ENCODE data around the gene PPM1J.
"Not testable (repeated sequence)": the region's sequence is repeated elsewhere in the genome, so short reads cannot be mapped to it uniquely, and the experiment has no call there.

PPM1J gene

GRCh38 chr1:112735752-112736151 lies 20.6 kb upstream of the PPM1J start:
- TF ChIP-seq CTCF (IDR thresholded peaks at IDR 0.05) = no peak
- no peak overlapping the region for H3K27ac ChIP-seq

GRCh38 chr1:112731451-112731850 lies 16.3 kb upstream of the PPM1J start:
- no peak for TF ChIP-seq CTCF (IDR thresholded peaks at IDR 0.05)
- H3K27me3 ChIP-seq = peaks cover 25% of the 10 kb centered on the region
- no peaks in the 10 kb centered on the region for H3K4me1 ChIP-seq (ENCODE audit: control insufficient read depth in 1 of 2, insufficient read depth in 1 of 2, low read depth in 1 of 2, low read length in 1 of 2)

More at GRCh38 chr1:112735752-112736151, 20.6 kb upstream of the PPM1J start:
- no peaks in the 10 kb centered on the region for H3K36me3 ChIP-seq
- no peaks in the 10 kb centered on the region for H3K9me3 ChIP-seq
- H3K4me1 ChIP-seq (ENCODE audit: control insufficient read depth in 1 of 2, insufficient read depth in 1 of 2, low read depth in 1 of 2, low read length in 1 of 2) = no peaks in the 10 kb centered on the region
- H3K27me3 ChIP-seq = peaks cover 68% of the 10 kb centered on the region
- H3K4me3 ChIP-seq (ENCODE audit: low read depth in 1 of 2, low read length in 1 of 2) = no peak overlapping the region

GRCh38 chr1:112729909-112730308 lies 14.8 kb upstream of the PPM1J start:
- TF ChIP-seq CTCF (IDR thresholded peaks at IDR 0.05) = no peak
- Histone ChIP-seq H3K36me3 (no peaks in the 10 kb centered on the region), H3K27ac (no peak overlapping the region), H3K4me1 (ENCODE audit: control insufficient read depth in 1 of 2, insufficient read depth in 1 of 2, low read depth in 1 of 2, low read length in 1 of 2) (no peaks in the 10 kb centered on the region), H3K4me3 (ENCODE audit: low read depth in 1 of 2, low read length in 1 of 2) (no peak overlapping the region), H3K27me3 (peaks cover 20% of the 10 kb centered on the region), H3K9me3 (no peaks in the 10 kb centered on the region)

More at GRCh38 chr1:112731451-112731850, 16.3 kb upstream of the PPM1J start:
- H3K36me3 ChIP-seq = no peaks in the 10 kb centered on the region
- no peak overlapping the region for H3K4me3 ChIP-seq (ENCODE audit: low read depth in 1 of 2, low read length in 1 of 2)
- no peaks in the 10 kb centered on the region for H3K9me3 ChIP-seq
- H3K27ac ChIP-seq = no peak overlapping the region

- not testable (repeated sequence) for H3K27ac ChIP-seq; H3K4me3 ChIP-seq (ENCODE audit: low read depth in 1 of 2, low read length in 1 of 2); H3K4me1 ChIP-seq (ENCODE audit: control insufficient read depth in 1 of 2, insufficient read depth in 1 of 2, low read depth in 1 of 2, low read length in 1 of 2); H3K9me3 ChIP-seq; H3K36me3 ChIP-seq
- peaks cover 15% of the 10 kb centered on the region for H3K27me3 ChIP-seq
Observed at GRCh38 chr1:112729011-112729410, 13.9 kb upstream of the PPM1J start.

GRCh38 chr1:112728306-112728971 lies 13.3 kb upstream of the PPM1J start:
- H3K9me3 ChIP-seq; H3K36me3 ChIP-seq; H3K4me1 ChIP-seq (ENCODE audit: control insufficient read depth in 1 of 2, insufficient read depth in 1 of 2, low read depth in 1 of 2, low read length in 1 of 2); H3K4me3 ChIP-seq (ENCODE audit: low read depth in 1 of 2, low read length in 1 of 2); H3K27ac ChIP-seq: not testable (repeated sequence)
- H3K27me3 ChIP-seq = peaks cover 15% of the 10 kb centered on the region

- Histone ChIP-seq H3K9me3 (no peaks in the 10 kb centered on the region), H3K27me3 (peaks cover 18% of the 10 kb centered on the region), H3K4me3 (ENCODE audit: low read depth in 1 of 2, low read length in 1 of 2) (no peak overlapping the region), H3K4me1 (ENCODE audit: control insufficient read depth in 1 of 2, insufficient read depth in 1 of 2, low read depth in 1 of 2, low read length in 1 of 2) (peaks cover 5 to 7% of the 10 kb centered on the region in 2 experiments), H3K36me3 (no peaks in the 10 kb centered on the region), H3K27ac (no peak overlapping the region)
- TF ChIP-seq CTCF (IDR thresholded peaks at IDR 0.05) = no peak
Observed at GRCh38 chr1:112727716-112728115, 12.6 kb upstream of the PPM1J start.

GRCh38 chr1:112724240-112724639 lies 9.1 kb upstream of the PPM1J start:
- not testable (repeated sequence) for H3K27ac ChIP-seq; H3K9me3 ChIP-seq; H3K36me3 ChIP-seq; H3K4me3 ChIP-seq (ENCODE audit: low read depth in 1 of 2, low read length in 1 of 2); H3K4me1 ChIP-seq (ENCODE audit: control insufficient read depth in 1 of 2, insufficient read depth in 1 of 2, low read depth in 1 of 2, low read length in 1 of 2)
- peaks cover 48% of the 10 kb centered on the region for H3K27me3 ChIP-seq

Data from neutrophil (primary cell).